Measurements from ENCODE around the gene BLNK.

Gene BLNK

DNA sequence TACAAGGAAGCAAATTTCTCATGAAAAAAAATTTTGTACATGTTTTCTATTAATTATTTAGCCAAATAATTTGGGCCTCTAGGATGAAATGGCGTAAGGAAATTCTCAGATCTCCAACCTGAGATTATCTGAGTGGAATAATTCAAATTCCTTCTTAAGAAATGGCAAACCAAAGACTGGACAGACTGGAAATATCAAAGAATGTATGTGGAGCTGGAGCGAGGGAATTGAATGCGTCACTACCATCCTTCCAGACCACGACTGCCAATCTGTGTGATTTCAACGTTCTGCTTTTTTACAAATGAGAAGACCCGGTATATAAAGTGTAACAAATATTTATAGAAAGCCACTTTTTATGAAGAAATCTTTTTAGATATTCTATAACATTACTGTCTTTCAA, 12.4 kb upstream of the BLNK start:
- Histone ChIP-seq H3K4me3 (ENCODE audit: low read depth, low read length) (no peak overlapping the region), H3K4me1 (ENCODE audit: control insufficient read depth, insufficient read depth, low read length) (no peaks in the 10 kb centered on the region; the same call in 1 of the 2 replicates), H3K9me3 (ENCODE audit: control insufficient read depth, insufficient read depth, low read depth, low read length) (no peaks in the 10 kb centered on the region), H3K27ac (ENCODE audit: extremely low read depth, low read depth, low read length) (no peak overlapping the region), H3K36me3 (ENCODE audit: control insufficient read depth in 2 of 2, insufficient read depth in 1 of 2, low read length in 2 of 2) (no peaks in the 10 kb centered on the region)
- ChIA-PET CTCF (interaction anchor here (0.6 to 2.2 kb wide), 2 partner anchors 9 to 54 kb away, joined by 5 to 10 read pairs; no protein-coding TSS in a partner anchor), POLR2A (no interaction called here)
- TF ChIP-seq KLF1 (tag by site-specific recombination; IDR thresholded peaks at IDR 0.05) (no peak), ZNF624 (tag by site-specific recombination; IDR thresholded peaks at IDR 0.05) (no peak), ZNF404 (tag by site-specific recombination; IDR thresholded peaks at IDR 0.05) (no peak), ZBTB21 (tag by site-specific recombination; IDR thresholded peaks at IDR 0.05) (no peak), KLF9 (tag by site-specific recombination; IDR thresholded peaks at IDR 0.05; ENCODE audit: low read depth) (no peak), ZNF529 (tag by site-specific recombination; IDR thresholded peaks at IDR 0.05; ENCODE audit: insufficient replicate concordance) (no peak), ZNF701 (tag by site-specific recombination; IDR thresholded peaks at IDR 0.05) (no peak), ZNF174 (tag by site-specific recombination; IDR thresholded peaks at IDR 0.05) (no peak), ZFP37 (tag by site-specific recombination; IDR thresholded peaks at IDR 0.05) (no peak), ZXDB (tag by site-specific recombination; IDR thresholded peaks at IDR 0.05) (no peak), ZNF335 (tag by site-specific recombination; conservative IDR thresholded peaks at IDR 0.05) (no peak), ZNF112 (tag by site-specific recombination; IDR thresholded peaks at IDR 0.05) (no peak)
- TF ChIP-seq, protein P1, sequence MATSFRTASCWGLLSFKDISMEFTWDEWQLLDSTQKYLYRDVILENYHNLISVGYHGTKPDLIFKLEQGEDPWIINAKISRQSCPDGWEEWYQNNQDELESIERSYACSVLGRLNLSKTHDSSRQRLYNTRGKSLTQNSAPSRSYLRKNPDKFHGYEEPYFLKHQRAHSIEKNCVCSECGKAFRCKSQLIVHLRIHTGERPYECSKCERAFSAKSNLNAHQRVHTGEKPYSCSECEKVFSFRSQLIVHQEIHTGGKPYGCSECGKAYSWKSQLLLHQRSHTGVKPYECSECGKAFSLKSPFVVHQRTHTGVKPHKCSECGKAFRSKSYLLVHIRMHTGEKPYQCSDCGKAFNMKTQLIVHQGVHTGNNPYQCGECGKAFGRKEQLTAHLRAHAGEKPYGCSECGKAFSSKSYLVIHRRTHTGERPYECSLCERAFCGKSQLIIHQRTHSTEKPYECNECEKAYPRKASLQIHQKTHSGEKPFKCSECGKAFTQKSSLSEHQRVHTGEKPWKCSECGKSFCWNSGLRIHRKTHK (tag by site-specific recombination; IDR thresholded peaks at IDR 0.05) = no peak
- TF ChIP-seq, protein P2, sequence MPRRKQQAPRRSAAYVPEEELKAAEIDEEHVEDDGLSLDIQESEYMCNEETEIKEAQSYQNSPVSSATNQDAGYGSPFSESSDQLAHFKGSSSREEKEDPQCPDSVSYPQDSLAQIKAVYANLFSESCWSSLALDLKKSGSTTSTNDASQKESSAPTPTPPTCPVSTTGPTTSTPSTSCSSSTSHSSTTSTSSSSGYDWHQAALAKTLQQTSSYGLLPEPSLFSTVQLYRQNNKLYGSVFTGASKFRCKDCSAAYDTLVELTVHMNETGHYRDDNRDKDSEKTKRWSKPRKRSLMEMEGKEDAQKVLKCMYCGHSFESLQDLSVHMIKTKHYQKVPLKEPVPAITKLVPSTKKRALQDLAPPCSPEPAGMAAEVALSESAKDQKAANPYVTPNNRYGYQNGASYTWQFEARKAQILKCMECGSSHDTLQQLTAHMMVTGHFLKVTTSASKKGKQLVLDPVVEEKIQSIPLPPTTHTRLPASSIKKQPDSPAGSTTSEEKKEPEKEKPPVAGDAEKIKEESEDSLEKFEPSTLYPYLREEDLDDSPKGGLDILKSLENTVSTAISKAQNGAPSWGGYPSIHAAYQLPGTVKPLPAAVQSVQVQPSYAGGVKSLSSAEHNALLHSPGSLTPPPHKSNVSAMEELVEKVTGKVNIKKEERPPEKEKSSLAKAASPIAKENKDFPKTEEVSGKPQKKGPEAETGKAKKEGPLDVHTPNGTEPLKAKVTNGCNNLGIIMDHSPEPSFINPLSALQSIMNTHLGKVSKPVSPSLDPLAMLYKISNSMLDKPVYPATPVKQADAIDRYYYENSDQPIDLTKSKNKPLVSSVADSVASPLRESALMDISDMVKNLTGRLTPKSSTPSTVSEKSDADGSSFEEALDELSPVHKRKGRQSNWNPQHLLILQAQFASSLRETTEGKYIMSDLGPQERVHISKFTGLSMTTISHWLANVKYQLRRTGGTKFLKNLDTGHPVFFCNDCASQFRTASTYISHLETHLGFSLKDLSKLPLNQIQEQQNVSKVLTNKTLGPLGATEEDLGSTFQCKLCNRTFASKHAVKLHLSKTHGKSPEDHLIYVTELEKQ (tag by site-specific recombination; IDR thresholded peaks at IDR 0.05; ENCODE audit: borderline replicate concordance) = no peak
- TF ChIP-seq, protein P3, sequence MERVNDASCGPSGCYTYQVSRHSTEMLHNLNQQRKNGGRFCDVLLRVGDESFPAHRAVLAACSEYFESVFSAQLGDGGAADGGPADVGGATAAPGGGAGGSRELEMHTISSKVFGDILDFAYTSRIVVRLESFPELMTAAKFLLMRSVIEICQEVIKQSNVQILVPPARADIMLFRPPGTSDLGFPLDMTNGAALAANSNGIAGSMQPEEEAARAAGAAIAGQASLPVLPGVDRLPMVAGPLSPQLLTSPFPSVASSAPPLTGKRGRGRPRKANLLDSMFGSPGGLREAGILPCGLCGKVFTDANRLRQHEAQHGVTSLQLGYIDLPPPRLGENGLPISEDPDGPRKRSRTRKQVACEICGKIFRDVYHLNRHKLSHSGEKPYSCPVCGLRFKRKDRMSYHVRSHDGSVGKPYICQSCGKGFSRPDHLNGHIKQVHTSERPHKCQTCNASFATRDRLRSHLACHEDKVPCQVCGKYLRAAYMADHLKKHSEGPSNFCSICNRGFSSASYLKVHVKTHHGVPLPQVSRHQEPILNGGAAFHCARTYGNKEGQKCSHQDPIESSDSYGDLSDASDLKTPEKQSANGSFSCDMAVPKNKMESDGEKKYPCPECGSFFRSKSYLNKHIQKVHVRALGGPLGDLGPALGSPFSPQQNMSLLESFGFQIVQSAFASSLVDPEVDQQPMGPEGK (tag by site-specific recombination; IDR thresholded peaks at IDR 0.05) = no peak
- TF ChIP-seq, protein P4, sequence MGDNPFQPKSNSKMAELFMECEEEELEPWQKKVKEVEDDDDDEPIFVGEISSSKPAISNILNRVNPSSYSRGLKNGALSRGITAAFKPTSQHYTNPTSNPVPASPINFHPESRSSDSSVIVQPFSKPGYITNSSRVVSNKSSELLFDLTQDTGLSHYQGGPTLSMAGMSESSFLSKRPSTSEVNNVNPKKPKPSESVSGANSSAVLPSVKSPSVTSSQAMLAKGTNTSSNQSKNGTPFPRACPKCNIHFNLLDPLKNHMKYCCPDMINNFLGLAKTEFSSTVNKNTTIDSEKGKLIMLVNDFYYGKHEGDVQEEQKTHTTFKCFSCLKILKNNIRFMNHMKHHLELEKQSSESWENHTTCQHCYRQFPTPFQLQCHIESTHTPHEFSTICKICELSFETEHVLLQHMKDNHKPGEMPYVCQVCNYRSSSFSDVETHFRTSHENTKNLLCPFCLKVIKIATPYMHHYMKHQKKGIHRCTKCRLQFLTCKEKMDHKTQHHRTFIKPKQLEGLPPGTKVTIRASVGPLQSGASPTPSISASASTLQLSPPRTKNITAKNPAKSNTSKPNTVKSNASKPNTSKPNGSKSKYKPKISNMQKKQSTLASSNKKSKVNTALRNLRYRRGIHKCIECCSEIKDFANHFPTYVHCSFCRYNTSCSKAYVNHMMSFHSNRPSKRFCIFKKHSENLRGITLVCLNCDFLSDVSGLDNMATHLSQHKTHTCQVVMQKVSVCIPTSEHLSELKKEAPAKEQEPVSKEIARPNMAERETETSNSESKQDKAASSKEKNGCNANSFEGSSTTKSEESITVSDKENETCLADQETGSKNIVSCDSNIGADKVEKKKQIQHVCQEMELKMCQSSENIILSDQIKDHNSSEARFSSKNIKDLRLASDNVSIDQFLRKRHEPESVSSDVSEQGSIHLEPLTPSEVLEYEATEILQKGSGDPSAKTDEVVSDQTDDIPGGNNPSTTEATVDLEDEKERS (tag by site-specific recombination; IDR thresholded peaks at IDR 0.05) = no peak

Data from HEK293 (cell line).